Lung (tissue), 12 donors: Measurements from ENCODE around the gene COLEC11. TPM values are rescaled to one million over a fixed set of nuclear protein-coding genes. Genes with fewer than 3 reads are reported as not detected.

Experiments used
- ATAC-seq: fragments of 200-7000 bp; cut with Tn5 transposase; one replicate; pipeline ENCODE4 v1.9.1; 2020; ENCODE audit warnings: moderate number of reproducible peaks; ENCODE audit not compliant: insufficient read depth, low FRiP score
- DNase-seq, 3 donors: peaks; one replicate each; pipeline ENCODE4 v3.0.0-alpha.2; 2013 to 2017
- H3K27ac ChIP-seq, 2 donors: one replicate each; pipeline ENCODE4 v1.5.1; 2013; ENCODE audit warnings: mild to moderate bottlenecking in 2 of 2, moderate library complexity in 2 of 2, control low read depth in 1 of 2, inconsistent platforms in 1 of 2, low read depth in 1 of 2, low read length in 1 of 2
- H3K27me3 ChIP-seq, 3 donors: one replicate each; pipeline ENCODE4 v1.5.1; 2013; ENCODE audit warnings: low read length in 2 of 3; ENCODE audit not compliant: control insufficient read depth in 3 of 3, insufficient read depth in 3 of 3
- H3K36me3 ChIP-seq, 4 donors: one replicate each; pipeline ENCODE4 v1.5.1; 2013; ENCODE audit warnings: low read length in 4 of 4, mild to moderate bottlenecking in 1 of 4, moderate library complexity in 1 of 4; ENCODE audit not compliant: control insufficient read depth in 4 of 4, insufficient read depth in 4 of 4
- H3K4me1 ChIP-seq, 5 donors: one replicate each; pipeline ENCODE4 v1.5.1; 2013; ENCODE audit warnings: low read length in 5 of 5, mild to moderate bottlenecking in 2 of 5, moderate library complexity in 1 of 5; ENCODE audit not compliant: control insufficient read depth in 5 of 5, insufficient read depth in 5 of 5
- H3K4me3 ChIP-seq: one replicate; pipeline ENCODE4 v1.5.1; 2013; ENCODE audit warnings: mild to moderate bottlenecking, control low read depth, moderate library complexity
- H3K9ac ChIP-seq, 2 donors: one replicate each; pipeline ENCODE4 v1.5.1; 2013; ENCODE audit warnings: low read length in 2 of 2, control low read depth in 1 of 2; ENCODE audit not compliant: insufficient read depth in 1 of 2
- H3K9me3 ChIP-seq, 4 donors: one replicate each; pipeline ENCODE4 v1.5.1; 2013; ENCODE audit warnings: low read length in 3 of 4, mild to moderate bottlenecking in 1 of 4, moderate library complexity in 1 of 4; ENCODE audit not compliant: control insufficient read depth in 4 of 4, insufficient read depth in 3 of 4
- CTCF ChIP-seq: IDR thresholded peaks from 2 replicates; pipeline ENCODE4 v1.5.1; 2012; ENCODE audit warnings: mild to moderate bottlenecking; ENCODE audit errors: control extremely low read depth, extremely low read depth
- WGBS, 2 donors: extraction: QIAGEN DNeasy Blood & Tissue Kit; methylation state at CpG; one replicate each; pipeline ENCODE4 v1.1.7; 2013; 5-methylcytosine and 5-hydroxymethylcytosine counted together
- polyA plus RNA-seq, 2 donors: library from polyadenylated mRNA; stranded (reverse); fragments of 200-250 nt; gene quantifications; one replicate each; pipeline ENCODE4 v1.2.1, GENCODE V29; 2013
- total RNA-seq, 2 donors: library from RNA; depleted of rRNA in 1 of 2; stranded (reverse); fragments of >200 nt in 1 of 2; gene quantifications; one replicate each; pipeline ENCODE4 v1.2.1, GENCODE V29; 2014 to 2021
- donor health status: control.
- donor health status: control.
- donor health status: Bipolar disorder and iron deficiency.
- donor health status: healthy.
- donor health status: DM: yes; HTN: yes; CAD: no.

The COLEC11 gene
- total and polyA plus RNA-seq, 4 donors, result 0.71 to 3.7 (median 1.9) TPM

DNA sequence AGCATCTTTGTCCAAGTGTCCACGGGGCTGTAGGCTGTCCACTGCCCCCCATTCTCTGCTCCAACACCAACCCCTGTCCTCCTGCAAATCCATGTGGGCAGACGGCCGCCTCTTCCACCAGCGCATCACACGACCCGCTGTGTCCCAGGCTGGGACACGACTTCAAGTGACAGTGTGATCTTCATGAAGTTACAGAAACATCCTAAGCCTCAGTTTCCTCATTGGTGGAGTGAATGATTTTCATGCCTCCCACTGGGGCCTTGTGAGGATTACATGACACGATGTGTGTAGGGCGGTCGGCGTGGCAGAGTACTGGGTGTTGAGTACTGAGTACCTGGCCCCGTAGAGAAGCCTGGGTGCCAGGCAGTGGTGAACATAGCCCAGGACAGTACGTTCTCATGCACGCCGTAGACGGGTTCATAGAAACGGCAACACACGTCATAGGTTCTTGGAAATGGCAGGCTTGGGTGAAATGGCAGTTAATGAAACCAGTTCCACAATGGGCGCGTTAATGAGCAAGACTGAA lies 53.8 kb downstream of the COLEC11 start:
- no peaks in the 10 kb centered on the region for H3K9me3 ChIP-seq
- peaks cover 0 to 24% (median 2%) of the 10 kb centered on the region in 5 donors for H3K4me1 ChIP-seq
- WGBS, 2 donors, result 95% methylated on average over 20 of the region's 20 CpGs
- H3K4me3 ChIP-seq, result no peak overlapping the region
- TF ChIP-seq CTCF, result no peak
- no peak for ATAC-seq
- no peak overlapping the region for H3K27ac ChIP-seq
- DNase-seq, result no peak
- H3K36me3 ChIP-seq, result no peaks in the 10 kb centered on the region
- no peak overlapping the region for H3K9ac ChIP-seq
- H3K27me3 ChIP-seq, result no peaks in the 10 kb centered on the region

DNA sequence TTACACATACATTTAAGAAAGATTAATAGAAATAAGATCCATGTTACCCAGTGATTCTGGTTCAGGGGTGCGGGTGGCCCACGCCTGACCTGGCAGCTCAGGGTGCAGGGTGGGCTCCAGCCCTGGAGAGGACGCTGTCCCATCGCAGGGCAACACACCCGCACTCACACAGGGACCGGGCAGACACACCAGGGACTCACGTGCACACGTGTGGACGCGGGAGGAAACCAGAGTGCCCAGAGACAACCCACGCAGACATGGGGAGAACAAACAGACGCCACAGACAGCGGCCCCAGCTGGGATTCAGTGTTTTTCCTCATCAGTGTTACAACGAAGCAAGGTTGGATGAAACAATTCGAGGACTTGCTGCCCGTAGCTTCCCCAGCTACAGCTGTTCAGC lies 54.7 kb downstream of the COLEC11 start:
- no peak for DNase-seq

DNA sequence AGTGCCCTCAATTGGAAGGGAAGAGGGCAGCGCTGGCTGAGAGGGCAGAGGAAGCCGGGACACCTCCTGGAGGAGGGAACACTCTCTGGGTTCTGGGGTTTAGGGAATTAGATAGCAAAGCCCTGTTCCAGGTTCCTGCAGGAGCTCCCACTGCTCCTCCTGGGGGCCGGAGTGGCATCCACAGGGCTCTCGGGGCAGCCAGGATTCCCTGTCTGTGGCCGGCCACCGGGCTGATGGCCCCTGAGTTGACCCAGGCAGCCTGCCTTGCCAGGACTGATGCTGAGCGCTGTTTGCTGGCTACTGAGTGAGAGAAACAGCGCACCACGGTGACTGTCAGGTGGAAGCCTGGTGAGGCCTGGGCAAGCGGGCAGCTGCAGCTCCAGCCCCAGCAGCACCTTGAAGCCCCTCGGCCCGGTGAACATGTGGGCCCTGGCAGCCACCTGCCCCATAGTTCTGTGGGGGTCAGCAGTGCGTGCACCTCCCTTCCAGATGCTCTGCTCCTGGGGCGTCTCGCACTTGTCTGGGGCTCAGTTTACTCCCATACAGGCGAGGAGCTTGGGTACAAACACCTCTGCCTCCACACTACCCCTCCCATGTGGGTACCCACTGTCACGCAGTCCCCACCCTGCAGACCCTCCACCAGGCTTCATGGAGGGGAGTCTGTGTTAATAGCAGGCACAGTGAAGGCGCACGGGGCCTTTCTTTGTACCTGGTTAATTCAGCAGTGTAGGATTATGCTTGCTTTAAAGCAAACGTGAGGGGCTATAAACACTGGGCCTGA lies 55.4 kb downstream of the COLEC11 start:
- WGBS, 2 donors, result 75 to 80% methylated on average over 20 of the region's 20 CpGs
- no peak overlapping the region for H3K9ac ChIP-seq

More for the DNA sequence above, 54.7 kb downstream of the COLEC11 start:
- H3K9me3 ChIP-seq, result no peaks in the 10 kb centered on the region
- peaks cover 0 to 24% (median 2%) of the 10 kb centered on the region in 5 donors for H3K4me1 ChIP-seq
- TF ChIP-seq CTCF, result no peak
- no peak overlapping the region for H3K9ac ChIP-seq
- WGBS, 2 donors, result 86 to 90% methylated on average over 16 of the region's 16 CpGs
- no peaks in the 10 kb centered on the region for H3K36me3 ChIP-seq
- no peak for ATAC-seq
- H3K27me3 ChIP-seq, result no peaks in the 10 kb centered on the region
- H3K4me3 ChIP-seq, result no peak overlapping the region
- no peak overlapping the region for H3K27ac ChIP-seq

More for the DNA sequence above, 55.4 kb downstream of the COLEC11 start:
- Histone ChIP-seq H3K4me1 (peaks cover 0 to 24% (median 2%) of the 10 kb centered on the region in 5 donors), H3K4me3 (no peak overlapping the region), H3K27ac (no peak overlapping the region), H3K9me3 (no peaks in the 10 kb centered on the region), H3K36me3 (no peaks in the 10 kb centered on the region), H3K27me3 (no peaks in the 10 kb centered on the region)
- ATAC-seq, result no peak
- TF ChIP-seq CTCF, result no peak
- no peak for DNase-seq
